ENCODE results near the gene DYRK1B. TPM values are rescaled to one million over a fixed set of nuclear protein-coding genes. Genes with fewer than 3 reads are reported as not detected.

DYRK1B gene
- total RNA-seq, 1 donor from 2014 or later = 31.4 TPM

DNA sequence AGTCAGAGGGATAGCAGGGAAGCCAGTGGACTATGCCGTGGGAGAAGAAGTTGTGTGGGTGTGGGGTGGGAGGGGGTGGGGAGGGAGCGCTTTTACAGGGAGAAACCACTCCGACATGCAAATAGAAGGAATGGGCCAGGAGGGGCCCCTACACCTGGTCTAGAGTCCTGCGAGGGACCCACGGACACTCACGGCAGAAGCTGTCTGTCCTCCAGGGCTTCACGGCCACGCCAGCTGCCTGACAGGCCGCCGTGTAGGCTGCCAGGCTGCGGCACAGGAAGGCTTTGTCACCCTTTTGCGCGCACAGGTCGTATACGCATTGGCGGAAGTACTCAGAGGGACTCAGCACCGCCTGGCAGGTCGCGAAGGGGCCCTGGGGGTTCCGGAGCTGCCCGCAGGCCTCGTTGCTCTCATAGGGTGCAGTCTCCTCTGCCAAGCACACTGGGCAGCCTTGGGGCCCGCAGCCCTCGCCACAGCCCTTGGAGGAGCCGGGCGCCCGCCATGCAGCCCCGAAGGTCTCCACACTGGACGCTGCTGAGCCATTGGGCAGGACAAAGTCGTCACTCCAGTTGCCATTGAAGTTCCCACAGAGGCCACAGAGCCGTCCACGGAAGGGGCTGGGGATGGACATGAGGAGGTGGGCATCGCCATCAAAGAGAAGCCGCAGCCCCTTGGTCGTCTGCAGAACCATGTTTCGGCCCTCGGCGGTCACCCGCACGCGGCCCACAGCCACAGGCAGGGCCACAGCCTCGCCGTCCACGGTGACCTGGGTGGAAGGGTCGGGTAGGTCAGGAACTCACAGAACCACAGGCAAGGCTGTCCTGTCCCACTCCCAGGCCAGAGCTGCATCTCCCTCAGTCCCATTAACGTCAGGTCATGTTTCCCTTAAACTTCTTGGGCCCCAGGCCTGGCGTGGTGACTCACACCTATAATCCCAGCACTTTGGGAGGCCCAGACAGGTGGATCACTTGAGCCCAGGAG lies 38.2 kb upstream of the DYRK1B start:
- no peak overlapping the region for H3K4me2 ChIP-seq (ENCODE audit: low read length)
- H3K4me3 ChIP-seq (ENCODE audit: insufficient read depth, low read depth, low read length) = no peak overlapping the region
- H4K20me1 ChIP-seq (ENCODE audit: insufficient read depth, low read length) = no peaks in the 10 kb centered on the region
- Mint-ChIP-seq H3K9me3 (ENCODE audit: unreplicated experiment) (no peaks in the 10 kb centered on the region), H3K27ac (ENCODE audit: unreplicated experiment) (no peak overlapping the region), H3K36me3 (ENCODE audit: low read depth, unreplicated experiment) (peaks cover 2% of the 10 kb centered on the region), H3K27me3 (ENCODE audit: low read depth, unreplicated experiment) (peaks cover 22% of the 10 kb centered on the region), H3K4me3 (ENCODE audit: unreplicated experiment) (no peak overlapping the region), H3K4me1 (ENCODE audit: low read depth, unreplicated experiment) (no peaks in the 10 kb centered on the region)
- H3K9me3 ChIP-seq (ENCODE audit: insufficient read depth, low read depth, low read length) = no peaks in the 10 kb centered on the region
- H3K4me1 ChIP-seq (ENCODE audit: insufficient read depth, low read length) = no peaks in the 10 kb centered on the region
- FAIRE-seq (no peak), DNase-seq (ENCODE audit: low read depth) (no peak)
- no peak overlapping the region for H3K9ac ChIP-seq (ENCODE audit: low read length)
- no peaks in the 10 kb centered on the region for H3K36me3 ChIP-seq (ENCODE audit: insufficient read depth, low read length)
- H3K79me2 ChIP-seq (ENCODE audit: insufficient read depth, low read length) = no peaks in the 10 kb centered on the region
- H2AFZ ChIP-seq (ENCODE audit: low read depth, low read length) = no peak overlapping the region
- H3K27me3 ChIP-seq (ENCODE audit: insufficient read depth, low read length) = no peaks in the 10 kb centered on the region
- TF ChIP-seq, protein P1, sequence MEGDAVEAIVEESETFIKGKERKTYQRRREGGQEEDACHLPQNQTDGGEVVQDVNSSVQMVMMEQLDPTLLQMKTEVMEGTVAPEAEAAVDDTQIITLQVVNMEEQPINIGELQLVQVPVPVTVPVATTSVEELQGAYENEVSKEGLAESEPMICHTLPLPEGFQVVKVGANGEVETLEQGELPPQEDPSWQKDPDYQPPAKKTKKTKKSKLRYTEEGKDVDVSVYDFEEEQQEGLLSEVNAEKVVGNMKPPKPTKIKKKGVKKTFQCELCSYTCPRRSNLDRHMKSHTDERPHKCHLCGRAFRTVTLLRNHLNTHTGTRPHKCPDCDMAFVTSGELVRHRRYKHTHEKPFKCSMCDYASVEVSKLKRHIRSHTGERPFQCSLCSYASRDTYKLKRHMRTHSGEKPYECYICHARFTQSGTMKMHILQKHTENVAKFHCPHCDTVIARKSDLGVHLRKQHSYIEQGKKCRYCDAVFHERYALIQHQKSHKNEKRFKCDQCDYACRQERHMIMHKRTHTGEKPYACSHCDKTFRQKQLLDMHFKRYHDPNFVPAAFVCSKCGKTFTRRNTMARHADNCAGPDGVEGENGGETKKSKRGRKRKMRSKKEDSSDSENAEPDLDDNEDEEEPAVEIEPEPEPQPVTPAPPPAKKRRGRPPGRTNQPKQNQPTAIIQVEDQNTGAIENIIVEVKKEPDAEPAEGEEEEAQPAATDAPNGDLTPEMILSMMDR (IDR thresholded peaks at IDR 0.05; ENCODE audit: insufficient read depth, low read depth, low read length) = no peak
- TF ChIP-seq EZH2 (IDR thresholded peaks at IDR 0.05; ENCODE audit: insufficient read depth, low read length) = no peak
- H3K27ac ChIP-seq (ENCODE audit: low read depth, low read length) = no peak overlapping the region

DNA sequence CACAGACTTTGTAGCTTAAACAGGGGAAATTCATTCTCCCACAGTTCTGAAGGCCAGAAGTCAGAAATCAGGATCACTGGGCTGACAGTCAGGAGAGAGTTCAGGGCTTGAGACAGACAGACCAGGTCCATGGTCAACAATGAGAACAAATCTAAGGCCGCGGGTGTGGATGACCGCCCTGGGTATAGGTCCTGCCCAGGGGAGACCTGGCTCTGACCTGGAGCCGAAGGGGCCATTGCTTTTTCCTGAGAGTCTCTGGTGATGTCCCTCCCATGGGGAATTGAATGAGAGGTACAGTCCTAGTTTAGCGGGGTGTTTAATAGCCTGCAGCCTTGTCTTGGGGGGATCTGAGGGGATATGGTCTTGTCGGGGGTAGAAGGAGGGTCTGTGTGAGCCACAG lies 37.4 kb upstream of the DYRK1B start:
- Histone ChIP-seq H3K4me2 (ENCODE audit: low read length) (no peak overlapping the region), H3K9ac (ENCODE audit: low read length) (no peak overlapping the region), H3K36me3 (ENCODE audit: insufficient read depth, low read length) (no peaks in the 10 kb centered on the region), H4K20me1 (ENCODE audit: insufficient read depth, low read length) (no peaks in the 10 kb centered on the region), H3K27me3 (ENCODE audit: insufficient read depth, low read length) (no peaks in the 10 kb centered on the region), H3K4me1 (ENCODE audit: insufficient read depth, low read length) (no peaks in the 10 kb centered on the region), H3K79me2 (ENCODE audit: insufficient read depth, low read length) (no peaks in the 10 kb centered on the region), H2AFZ (ENCODE audit: low read depth, low read length) (no peak overlapping the region), H3K9me3 (ENCODE audit: insufficient read depth, low read depth, low read length) (no peaks in the 10 kb centered on the region), H3K4me3 (ENCODE audit: insufficient read depth, low read depth, low read length) (no peak overlapping the region), H3K27ac (ENCODE audit: low read depth, low read length) (no peak overlapping the region)
- DNase-seq (ENCODE audit: low read depth) (no peak), FAIRE-seq (no peak)
- Mint-ChIP-seq H3K27me3 (ENCODE audit: low read depth, unreplicated experiment) (peaks cover 23% of the 10 kb centered on the region), H3K4me3 (ENCODE audit: unreplicated experiment) (no peak overlapping the region), H3K4me1 (ENCODE audit: low read depth, unreplicated experiment) (no peaks in the 10 kb centered on the region), H3K9me3 (ENCODE audit: unreplicated experiment) (no peaks in the 10 kb centered on the region), H3K36me3 (ENCODE audit: low read depth, unreplicated experiment) (peaks cover 2% of the 10 kb centered on the region), H3K27ac (ENCODE audit: unreplicated experiment) (no peak overlapping the region)
- TF ChIP-seq, protein P1 (IDR thresholded peaks at IDR 0.05; ENCODE audit: insufficient read depth, low read depth, low read length) = no peak
- TF ChIP-seq EZH2 (IDR thresholded peaks at IDR 0.05; ENCODE audit: insufficient read depth, low read length) = no peak

Measured in astrocyte (in vitro differentiated cells and primary cell).